ENCODE results near the gene LRRC28.

LRRC28 gene

DNA sequence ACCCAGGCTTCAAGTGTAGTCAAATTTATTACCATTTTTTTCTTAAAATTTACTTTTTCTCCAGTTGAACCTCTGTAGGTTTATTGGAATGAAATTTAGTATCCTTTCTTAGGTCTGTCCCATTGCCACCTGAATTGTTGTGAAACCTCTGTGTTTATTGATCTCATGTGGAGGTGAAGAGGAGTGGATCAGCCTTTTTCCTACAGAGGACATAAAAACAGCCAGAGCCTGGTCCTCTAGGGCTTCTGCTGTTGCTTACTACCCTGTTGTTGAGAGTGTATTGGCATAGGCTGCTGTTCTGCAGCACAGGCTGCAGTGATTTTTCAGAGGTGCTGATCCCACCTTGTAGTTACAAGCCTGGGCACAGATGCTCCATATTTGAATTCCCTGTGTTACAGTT lies 44.6 kb downstream of the LRRC28 start:
- no peak overlapping the region for H3K4me3 ChIP-seq (replicated peaks; ENCODE audit: low read depth, low read length)
- no peak for DNase-seq (ENCODE audit: low read depth)
- TF ChIP-seq CTCF (IDR thresholded peaks at IDR 0.05; ENCODE audit: low read length, missing control alignments) = no peak

DNA sequence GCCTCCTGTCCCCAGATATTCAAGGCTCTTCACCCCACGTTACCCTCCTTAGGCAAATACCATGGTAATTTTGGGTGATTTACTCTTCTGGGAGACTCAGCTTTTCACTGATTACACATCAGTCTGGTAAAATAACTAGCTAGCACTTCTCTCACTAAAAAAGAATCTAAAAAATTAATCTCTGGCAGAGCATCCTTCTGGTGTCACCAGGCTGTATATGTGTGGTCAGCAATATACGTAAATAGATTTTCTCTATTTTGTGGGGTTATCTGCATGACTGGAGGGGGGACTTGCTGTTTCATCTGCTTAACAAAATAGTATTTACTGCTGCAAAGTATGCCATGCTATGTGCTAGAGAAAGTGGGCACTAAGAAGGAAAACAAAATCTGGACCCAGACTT lies 45.1 kb downstream of the LRRC28 start:
- no peak for DNase-seq (ENCODE audit: low read depth)
- TF ChIP-seq CTCF (IDR thresholded peaks at IDR 0.05; ENCODE audit: low read length, missing control alignments) = no peak
- H3K4me3 ChIP-seq (replicated peaks; ENCODE audit: low read depth, low read length) = no peak overlapping the region

DNA sequence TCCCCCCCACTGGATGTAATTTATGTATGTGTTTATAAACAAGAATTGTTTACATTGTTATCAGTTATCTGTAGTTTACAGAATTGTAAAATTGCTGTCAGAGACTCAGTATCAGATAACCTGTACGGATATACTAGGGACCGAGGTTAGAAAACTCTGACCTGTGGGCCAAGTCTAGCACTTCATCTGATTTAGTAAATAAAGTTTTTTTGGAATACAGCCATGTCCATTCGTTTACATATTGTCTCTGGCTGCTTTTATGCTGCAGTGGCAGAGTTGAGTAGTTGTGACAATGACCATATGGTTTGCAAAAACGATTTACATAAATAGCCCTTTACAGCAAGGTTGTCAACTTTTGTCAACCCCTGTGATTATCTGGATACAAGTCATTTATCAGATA lies 52.6 kb downstream of the LRRC28 start:
- DNase-seq (ENCODE audit: low read depth) = no peak
- no peak for TF ChIP-seq CTCF (IDR thresholded peaks at IDR 0.05; ENCODE audit: low read length, missing control alignments)
- no peak overlapping the region for H3K4me3 ChIP-seq (replicated peaks; ENCODE audit: low read depth, low read length)

DNA sequence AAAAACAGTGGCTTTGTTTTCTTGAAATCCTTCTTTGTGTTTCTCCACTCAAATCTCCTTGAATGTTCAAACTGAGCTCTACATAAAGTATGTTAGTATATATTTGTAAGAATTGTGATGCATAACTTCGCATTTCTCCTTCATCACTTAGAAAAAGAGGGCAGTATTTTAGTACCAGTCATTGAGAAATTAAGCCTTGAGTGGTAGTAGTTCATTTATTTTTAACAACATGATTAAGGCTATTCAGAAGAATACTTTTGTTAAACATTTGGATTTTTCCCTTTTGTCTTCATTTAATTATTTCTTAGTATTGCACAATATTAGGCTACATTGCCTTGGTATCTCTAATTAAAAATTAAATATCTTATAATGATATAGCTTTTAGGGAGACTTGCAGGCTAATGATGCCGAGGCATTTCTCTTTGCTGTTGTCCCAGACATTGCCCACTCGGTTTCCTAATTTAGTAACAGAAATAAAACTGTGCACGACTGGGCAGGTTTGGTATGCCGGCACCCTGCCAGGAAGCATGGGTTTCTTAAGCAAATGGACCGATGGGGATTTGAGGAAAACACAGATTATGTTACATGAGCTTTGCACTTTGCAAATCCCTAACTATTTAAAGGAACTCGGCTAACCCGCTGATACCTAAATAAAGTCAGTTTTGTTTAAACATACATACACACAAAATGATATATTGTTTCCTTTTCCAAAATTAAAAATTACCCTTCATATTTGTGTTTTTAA lies 54.7 kb downstream of the LRRC28 start:
- peak; percentile 76 for DNase-seq (ENCODE audit: low read depth)
- no peak overlapping the region for H3K4me3 ChIP-seq (replicated peaks; ENCODE audit: low read depth, low read length)
- TF ChIP-seq CTCF (IDR thresholded peaks at IDR 0.05; ENCODE audit: low read length, missing control alignments) = no peak

DNA sequence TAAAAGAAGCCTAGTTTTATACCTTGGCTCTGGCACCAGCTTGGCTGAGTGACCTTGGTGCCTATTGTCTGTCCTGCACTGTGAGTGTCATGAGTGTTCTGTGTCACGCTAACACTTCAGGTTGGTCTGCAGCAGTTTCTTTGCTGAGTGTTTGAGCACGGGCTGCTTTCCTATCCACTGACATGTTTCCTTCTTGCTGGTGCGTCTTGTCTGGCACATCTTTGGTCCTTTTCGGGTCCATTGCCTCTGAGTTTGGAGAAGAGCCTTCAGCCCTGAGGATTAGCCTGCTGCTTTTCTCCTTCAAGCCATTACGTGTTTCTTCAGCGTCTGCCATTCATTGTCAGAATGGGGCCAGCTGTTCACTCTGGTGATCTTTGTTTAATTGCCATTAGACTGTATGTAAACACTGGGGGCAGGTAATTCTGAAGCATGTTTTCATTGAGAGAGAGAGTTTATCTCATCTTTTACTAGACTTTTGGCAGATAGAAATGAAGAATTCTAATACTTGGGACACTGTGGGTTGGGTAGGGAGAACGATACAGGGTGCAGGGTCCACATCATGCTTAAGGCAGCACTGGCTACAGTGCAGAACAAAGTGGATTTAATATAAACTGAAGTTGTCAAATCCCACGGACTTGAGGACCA lies 55.5 kb downstream of the LRRC28 start:
- H3K4me3 ChIP-seq (replicated peaks; ENCODE audit: low read depth, low read length) = no peak overlapping the region
- no peak for DNase-seq (ENCODE audit: low read depth)
- TF ChIP-seq CTCF (IDR thresholded peaks at IDR 0.05; ENCODE audit: low read length, missing control alignments) = no peak

- H3K4me3 ChIP-seq (replicated peaks; ENCODE audit: low read depth, low read length) = peak overlapping the region; percentile 24
- peak; percentile 9 for DNase-seq (ENCODE audit: low read depth)
- no peak for TF ChIP-seq CTCF (IDR thresholded peaks at IDR 0.05; ENCODE audit: low read length, missing control alignments)
These were observed 56.5 kb downstream of the LRRC28 start for GRCh38 chr15:99307735-99308134.

DNA sequence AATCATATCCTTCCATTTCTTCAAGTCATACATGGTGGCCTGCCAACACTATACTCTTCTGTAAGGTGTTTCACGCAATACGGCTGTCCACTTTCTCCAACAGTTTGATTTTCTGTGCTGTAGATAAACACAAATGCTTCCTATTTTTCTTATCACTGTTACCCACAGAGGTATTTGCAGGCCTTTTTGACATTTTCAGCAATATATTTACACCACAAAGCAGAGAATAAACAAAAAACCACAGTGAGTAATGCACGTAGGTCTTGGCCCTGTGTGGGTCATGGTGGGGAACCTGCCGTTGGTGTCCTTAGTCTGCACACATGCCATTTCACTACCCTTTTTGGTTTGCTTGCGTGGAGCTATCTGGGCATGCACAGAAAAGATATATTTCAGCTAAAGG lies 59.5 kb downstream of the LRRC28 start:
- TF ChIP-seq CTCF (IDR thresholded peaks at IDR 0.05; ENCODE audit: low read length, missing control alignments) = no peak
- no peak for DNase-seq (ENCODE audit: low read depth)
- no peak overlapping the region for H3K4me3 ChIP-seq (replicated peaks; ENCODE audit: low read depth, low read length)
